Neural cell (in vitro differentiated cells): ENCODE measurements around the gene TMED8. TPM values are rescaled to one million over a fixed set of nuclear protein-coding genes. Genes with fewer than 3 reads are reported as not detected.

Experiments
- H2AFZ ChIP-seq: fragments of 200-600, 300-800 bp; sonication (generic), shearing (Covaris generic); 2 replicates; pipeline ENCODE4 v1.6.0; 2014; ENCODE audit warnings: low read depth, mild to moderate bottlenecking, antibody characterized with exemption, low read length, moderate library complexity
- H3F3A ChIP-seq: fragments of 200-600 bp; shearing (Covaris generic); 2 replicates; pipeline ENCODE4 v1.6.1; 2016; ENCODE audit warnings: mild to moderate bottlenecking, moderate library complexity, mixed read lengths, antibody characterized with exemption, low read length; ENCODE audit not compliant: insufficient read depth, poor library complexity, severe bottlenecking
- H3K27ac ChIP-seq: fragments of 200-600, 300-800 bp; sonication (generic), shearing (Covaris generic); 2 replicates; pipeline ENCODE4 v1.5.1; 2014; ENCODE audit warnings: mild to moderate bottlenecking, low read length, moderate library complexity
- H3K27me3 ChIP-seq: fragments of 300-800, 200-600 bp; sonication (generic), shearing (Covaris generic); 2 replicates; pipeline ENCODE4 v1.6.0; 2014; ENCODE audit warnings: mild to moderate bottlenecking, low read depth, low read length, moderate library complexity; ENCODE audit not compliant: insufficient read depth
- H3K36me3 ChIP-seq: fragments of 300-800, 200-600 bp; sonication (generic), shearing (Covaris generic); 2 replicates; pipeline ENCODE4 v1.5.1; 2014; ENCODE audit warnings: mild to moderate bottlenecking, antibody characterized with exemption, low read length, moderate library complexity; ENCODE audit not compliant: insufficient read depth
- H3K4me2 ChIP-seq: fragments of 300-800, 200-600 bp; sonication (generic), shearing (Covaris generic); 2 replicates; pipeline ENCODE4 v1.6.0; 2014; ENCODE audit warnings: mild to moderate bottlenecking, low read length
- H3K4me3 ChIP-seq: fragments of 300-800, 200-600 bp; sonication (generic), shearing (Covaris generic); 2 replicates; pipeline ENCODE4 v1.5.1; 2014; ENCODE audit warnings: mild to moderate bottlenecking, low read length, moderate library complexity
- H3K79me2 ChIP-seq: fragments of 200-600 bp; shearing (Covaris generic); replicated peaks from 2 replicates; pipeline ENCODE4 v1.6.0; 2014; ENCODE audit warnings: mild to moderate bottlenecking, low read length, moderate library complexity; ENCODE audit not compliant: insufficient read depth
- H3K9ac ChIP-seq: fragments of 300-800, 200-600 bp; sonication (generic), shearing (Covaris generic); 2 replicates; pipeline ENCODE4 v1.6.1; 2016; ENCODE audit warnings: mild to moderate bottlenecking, low read length, mixed read lengths
- H3K9me2 ChIP-seq: fragments of 200-600 bp; shearing (Covaris generic); 2 replicates; pipeline ENCODE4 v1.6.1; 2016; ENCODE audit warnings: mild to moderate bottlenecking, low read length, mixed read lengths; ENCODE audit not compliant: insufficient read depth
- H3K9me3 ChIP-seq: fragments of 200-600, 300-800 bp; sonication (generic), shearing (Covaris generic); 2 replicates; pipeline ENCODE4 v1.6.1; 2016; ENCODE audit warnings: mild to moderate bottlenecking, mixed run types, low read length, moderate library complexity, mixed read lengths
- H4K20me1 ChIP-seq: fragments of 200-600 bp; shearing (Covaris generic); 2 replicates; pipeline ENCODE4 v1.6.1; 2016; ENCODE audit warnings: mild to moderate bottlenecking, mixed run types; ENCODE audit not compliant: insufficient read depth
- CTCF ChIP-seq: fragments of 450-650 bp; IDR thresholded peaks from 2 replicates; pipeline ENCODE4 v1.5.1; 2014; ENCODE audit warnings: antibody characterized with exemption, mild to moderate bottlenecking, moderate library complexity; ENCODE audit not compliant: poor library complexity, severe bottlenecking
- EP300 ChIP-seq: fragments of 450-650 bp; conservative IDR thresholded peaks from 2 replicates; pipeline ENCODE4 v1.6.1; 2014; ENCODE audit warnings: antibody characterized with exemption, mild to moderate bottlenecking, moderate library complexity; ENCODE audit not compliant: poor library complexity, severe bottlenecking
- EZH2 ChIP-seq: fragments of 200-600, 300-800 bp; shearing (Covaris generic), sonication (generic); IDR thresholded peaks from 2 replicates; pipeline ENCODE4 v1.6.1; 2014; ENCODE audit warnings: antibody characterized with exemption, low read length, borderline replicate concordance, mild to moderate bottlenecking; ENCODE audit not compliant: insufficient read depth, poor library complexity, severe bottlenecking
- MXI1 ChIP-seq: fragments of 450-650 bp; conservative IDR thresholded peaks from 2 replicates; pipeline ENCODE4 v1.6.1; 2014; ENCODE audit warnings: antibody characterized with exemption, mild to moderate bottlenecking; ENCODE audit not compliant: poor library complexity, severe bottlenecking
- POLR2AphosphoS5 ChIP-seq: IDR thresholded peaks from 2 replicates; pipeline ENCODE4 v1.6.1; 2012
- RAD21 ChIP-seq: fragments of 450-650 bp; conservative IDR thresholded peaks from 2 replicates; pipeline ENCODE4 v1.6.1; 2014; ENCODE audit warnings: antibody characterized with exemption, mild to moderate bottlenecking, moderate library complexity
- SMC3 ChIP-seq: fragments of 450-650 bp; conservative IDR thresholded peaks from 2 replicates; pipeline ENCODE4 v1.6.1; 2014; ENCODE audit warnings: antibody characterized with exemption, mild to moderate bottlenecking, moderate library complexity; ENCODE audit not compliant: poor library complexity
- TAF1 ChIP-seq: IDR thresholded peaks from 2 replicates; pipeline ENCODE4 v1.6.1; 2012; ENCODE audit warnings: low read depth
- polyA plus RNA-seq: library from polyadenylated mRNA; depleted of rRNA; stranded (reverse); fragments of >200 nt; gene quantifications from 2 replicates; pipeline ENCODE4 v1.2.3, GENCODE V29; 2014
- TF ChIP-seq, protein P1 (sequence below): IDR thresholded peaks from 2 replicates; pipeline ENCODE4 v1.6.1; 2012; ENCODE audit warnings: borderline replicate concordance

Gene TMED8
- polyA plus RNA-seq, 1 donor from 2014 or later: 16.5 TPM

DNA sequence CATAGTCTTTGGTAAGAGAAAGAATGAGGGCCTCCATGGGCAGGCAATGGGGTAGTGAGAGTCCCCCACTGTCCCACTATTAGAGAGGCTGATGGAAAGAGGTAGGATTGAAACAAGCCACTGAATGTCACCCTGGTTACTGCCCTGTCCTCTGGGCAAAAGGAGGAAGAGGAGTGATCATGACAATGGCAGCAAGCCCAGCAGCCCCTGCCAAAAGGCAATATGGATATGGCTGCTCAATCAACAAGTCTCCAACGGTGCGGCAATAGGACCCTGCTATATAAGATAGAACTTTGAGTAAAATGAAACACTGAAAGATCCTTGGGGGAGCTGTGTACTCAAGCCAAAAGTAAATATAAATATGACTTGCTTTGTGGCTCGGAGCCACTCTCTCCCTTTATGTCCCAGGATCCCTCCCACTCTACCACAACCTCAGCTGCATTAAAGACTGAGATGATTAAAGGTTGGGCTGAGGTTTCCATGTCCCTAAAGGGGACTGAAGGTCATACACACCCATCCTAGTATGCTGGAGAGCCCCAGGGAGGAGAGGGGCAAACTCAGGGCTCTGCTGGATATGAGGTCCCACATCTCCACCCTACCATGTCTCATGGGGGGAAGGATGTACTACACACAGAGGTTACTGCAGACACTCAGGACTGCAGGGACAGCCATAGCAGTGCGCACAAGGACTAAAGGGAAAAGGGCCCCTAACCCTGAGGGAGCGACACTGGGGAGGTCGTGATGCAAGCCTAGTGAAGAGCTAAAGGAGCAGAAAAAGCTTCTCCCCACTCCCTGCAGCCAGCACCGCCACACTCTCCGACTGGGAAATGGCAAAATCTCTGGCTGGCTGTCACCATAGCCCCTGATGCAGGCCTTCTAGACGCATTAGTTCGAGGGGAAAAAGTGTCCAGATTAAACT lies 62.1 kb downstream of the TMED8 start:
- Histone ChIP-seq H3K4me2 (no peak overlapping the region), H3K4me3 (no peak overlapping the region), H3K27me3 (no peaks in the 10 kb centered on the region), H3K9me3 (no peaks in the 10 kb centered on the region), H2AFZ (no peak overlapping the region), H3K9ac (no peak overlapping the region), H3K36me3 (no peaks in the 10 kb centered on the region), H3K27ac (no peak overlapping the region), H4K20me1 (no peaks in the 10 kb centered on the region), H3F3A (no peaks in the 10 kb centered on the region), H3K79me2 (peaks cover 10% of the 10 kb centered on the region), H3K9me2 (no peaks in the 10 kb centered on the region)
- TF ChIP-seq TAF1 (no peak), RAD21 (no peak), POLR2AphosphoS5 (no peak), EZH2 (no peak), MXI1 (no peak), CTCF (no peak), SMC3 (no peak), EP300 (no peak)
- TF ChIP-seq, protein P1, sequence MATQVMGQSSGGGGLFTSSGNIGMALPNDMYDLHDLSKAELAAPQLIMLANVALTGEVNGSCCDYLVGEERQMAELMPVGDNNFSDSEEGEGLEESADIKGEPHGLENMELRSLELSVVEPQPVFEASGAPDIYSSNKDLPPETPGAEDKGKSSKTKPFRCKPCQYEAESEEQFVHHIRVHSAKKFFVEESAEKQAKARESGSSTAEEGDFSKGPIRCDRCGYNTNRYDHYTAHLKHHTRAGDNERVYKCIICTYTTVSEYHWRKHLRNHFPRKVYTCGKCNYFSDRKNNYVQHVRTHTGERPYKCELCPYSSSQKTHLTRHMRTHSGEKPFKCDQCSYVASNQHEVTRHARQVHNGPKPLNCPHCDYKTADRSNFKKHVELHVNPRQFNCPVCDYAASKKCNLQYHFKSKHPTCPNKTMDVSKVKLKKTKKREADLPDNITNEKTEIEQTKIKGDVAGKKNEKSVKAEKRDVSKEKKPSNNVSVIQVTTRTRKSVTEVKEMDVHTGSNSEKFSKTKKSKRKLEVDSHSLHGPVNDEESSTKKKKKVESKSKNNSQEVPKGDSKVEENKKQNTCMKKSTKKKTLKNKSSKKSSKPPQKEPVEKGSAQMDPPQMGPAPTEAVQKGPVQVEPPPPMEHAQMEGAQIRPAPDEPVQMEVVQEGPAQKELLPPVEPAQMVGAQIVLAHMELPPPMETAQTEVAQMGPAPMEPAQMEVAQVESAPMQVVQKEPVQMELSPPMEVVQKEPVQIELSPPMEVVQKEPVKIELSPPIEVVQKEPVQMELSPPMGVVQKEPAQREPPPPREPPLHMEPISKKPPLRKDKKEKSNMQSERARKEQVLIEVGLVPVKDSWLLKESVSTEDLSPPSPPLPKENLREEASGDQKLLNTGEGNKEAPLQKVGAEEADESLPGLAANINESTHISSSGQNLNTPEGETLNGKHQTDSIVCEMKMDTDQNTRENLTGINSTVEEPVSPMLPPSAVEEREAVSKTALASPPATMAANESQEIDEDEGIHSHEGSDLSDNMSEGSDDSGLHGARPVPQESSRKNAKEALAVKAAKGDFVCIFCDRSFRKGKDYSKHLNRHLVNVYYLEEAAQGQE: no peak

DNA sequence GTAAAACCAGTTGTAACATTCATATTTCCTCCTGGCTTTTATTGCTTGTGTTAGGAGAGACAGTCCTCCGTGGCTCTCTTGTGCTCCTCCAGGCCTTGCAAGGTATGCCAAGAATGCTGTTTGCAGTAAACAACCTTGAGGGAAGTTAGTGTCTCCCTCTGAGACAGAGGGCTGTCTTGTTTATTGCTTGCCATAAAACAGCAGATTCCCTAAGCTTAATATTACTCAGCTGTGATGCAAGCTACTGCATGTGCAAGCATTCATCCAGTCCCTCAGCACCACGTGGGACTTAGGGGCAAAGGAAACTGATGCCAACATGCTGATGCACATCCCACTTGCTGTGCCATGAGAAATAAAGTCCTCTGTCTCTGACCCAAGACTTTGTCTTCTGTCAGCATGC lies 62.9 kb downstream of the TMED8 start:
- Histone ChIP-seq H2AFZ (no peak overlapping the region), H3K27ac (no peak overlapping the region), H3K9ac (no peak overlapping the region), H3K9me3 (no peaks in the 10 kb centered on the region), H3F3A (no peaks in the 10 kb centered on the region), H3K9me2 (no peaks in the 10 kb centered on the region), H3K4me3 (no peak overlapping the region), H3K4me2 (no peak overlapping the region), H3K36me3 (no peaks in the 10 kb centered on the region), H3K79me2 (peaks cover 10% of the 10 kb centered on the region), H3K27me3 (no peaks in the 10 kb centered on the region), H4K20me1 (no peaks in the 10 kb centered on the region)
- no peak for TF ChIP-seq POLR2AphosphoS5
- no peak for TF ChIP-seq MXI1
- no peak for TF ChIP-seq SMC3
- TF ChIP-seq EZH2: no peak
- TF ChIP-seq, protein P1: no peak
- no peak for TF ChIP-seq RAD21
- TF ChIP-seq TAF1: no peak
- TF ChIP-seq EP300: no peak
- TF ChIP-seq CTCF: no peak
